Iris pigment epithelial cell (primary cell): ENCODE results near the gene EIF2B5.
"Not testable (repeated sequence)": the region's sequence is repeated elsewhere in the genome, so short reads cannot be mapped to it uniquely, and the experiment has no call there.

Experiments
- DNase-seq: peaks from one replicate; pipeline ENCODE4 v3.0.0-alpha.2; 2011; ENCODE audit warnings: low read depth

The EIF2B5 gene

DNA sequence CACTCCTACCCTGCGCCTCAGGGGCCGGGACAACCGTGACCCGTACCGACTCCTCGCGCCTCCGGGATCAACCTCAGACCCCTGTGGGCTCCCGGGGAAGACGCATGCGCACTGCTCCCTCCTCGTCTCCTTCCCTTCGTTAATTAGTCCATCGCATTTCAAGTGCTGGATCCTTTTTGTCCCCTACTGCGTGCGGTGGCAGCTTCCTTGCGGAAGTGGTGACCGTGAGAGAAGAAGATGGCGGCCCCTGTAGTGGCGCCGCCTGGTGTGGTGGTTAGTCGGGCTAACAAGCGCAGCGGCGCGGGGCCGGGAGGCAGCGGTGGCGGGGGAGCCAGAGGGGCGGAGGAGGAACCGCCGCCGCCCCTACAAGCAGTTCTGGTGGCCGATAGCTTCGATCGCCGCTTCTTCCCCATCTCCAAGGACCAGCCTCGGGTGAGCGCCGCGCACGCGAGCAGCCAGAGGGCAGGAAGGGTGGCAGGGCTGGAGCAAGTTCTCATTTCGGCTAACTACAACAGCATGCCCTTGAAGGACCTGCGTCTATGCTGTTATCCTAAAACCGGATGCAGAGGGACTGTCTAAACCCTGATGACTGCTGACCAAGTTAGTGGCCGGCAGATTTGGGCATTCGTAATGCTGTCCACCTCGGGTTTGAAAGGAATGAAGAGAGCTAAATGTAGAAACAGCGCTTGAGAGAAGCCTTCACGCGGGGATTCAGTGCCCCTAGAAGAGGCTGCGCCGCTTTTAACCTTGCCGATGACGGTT is at the start of gene EIF2B5:
Gene EIF2B5, plus strand, starts transcription at position 210 of the 762 bp plus-strand sequence. Its CDS starts 28 bp downstream, at position 238.
- peak; percentile 84 for DNase-seq

- DNase-seq = peak; percentile 86
Measured at GRCh38 chr3:184085389-184085852, 49.7 kb upstream of the EIF2B5 start.

GRCh38 chr3:184092199-184092598 is 43.0 kb upstream of the EIF2B5 start:
- DNase-seq = no peak

GRCh38 chr3:184096811-184097383 is 38.3 kb upstream of the EIF2B5 start, which contains the start of gene HTR3E:
Gene HTR3E, plus strand, starts transcription at chr3:184097064. Its CDS starts 466 bp downstream, at chr3:184097530.
- no peak for DNase-seq

- DNase-seq = no peak
Measured at GRCh38 chr3:184097556-184097955, 37.6 kb upstream of the EIF2B5 start.

- DNase-seq = no peak
Measured at GRCh38 chr3:184099806-184100686, 35.1 kb upstream of the EIF2B5 start.

GRCh38 chr3:184110316-184110725 is 24.8 kb upstream of the EIF2B5 start:
- DNase-seq = peak; percentile 71

DNA sequence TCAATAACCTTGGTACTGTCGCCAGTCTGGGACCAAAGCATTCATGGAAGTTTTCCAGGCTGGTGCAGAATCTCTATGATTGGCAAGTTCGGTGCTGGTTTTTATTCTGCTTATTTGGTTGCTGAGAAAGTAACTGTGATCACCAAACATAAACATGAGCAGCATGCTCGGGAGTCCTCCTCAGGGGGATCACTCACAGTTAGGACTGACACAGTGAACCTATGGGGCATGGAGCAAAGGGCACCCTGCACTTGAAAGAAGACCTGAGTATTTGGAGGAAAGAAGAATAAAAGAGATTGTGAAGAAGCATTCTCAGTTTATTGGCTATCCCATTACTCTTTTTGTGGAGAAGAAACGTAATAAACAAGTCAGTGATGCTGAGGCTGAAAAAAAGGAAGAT is 19.1 kb upstream of the EIF2B5 start:
- DNase-seq = no peak

GRCh38 chr3:184117636-184118035 is 17.5 kb upstream of the EIF2B5 start:
- DNase-seq = no peak

GRCh38 chr3:184121031-184121430 is 14.1 kb upstream of the EIF2B5 start:
- DNase-seq = not testable (repeated sequence)

DNA sequence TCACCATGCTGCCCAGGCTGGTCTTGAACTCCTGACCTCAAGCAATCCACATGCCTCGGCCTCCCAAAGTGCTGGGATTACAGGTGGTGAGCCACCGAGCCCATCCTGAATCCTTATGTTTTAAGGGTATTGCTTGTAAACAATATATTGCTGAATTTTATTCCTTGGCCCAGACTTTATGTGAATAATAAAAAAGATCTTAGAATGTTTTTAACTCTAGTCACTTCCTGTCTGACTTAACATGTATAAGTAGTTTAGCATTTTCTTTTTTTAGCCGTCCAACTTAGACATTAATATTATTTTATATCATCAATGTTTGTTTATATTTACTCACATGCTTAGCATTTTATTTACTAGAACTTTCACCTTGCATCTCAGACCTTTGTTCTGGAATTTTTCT is 9.2 kb upstream of the EIF2B5 start:
- peak; percentile 49 for DNase-seq

DNA sequence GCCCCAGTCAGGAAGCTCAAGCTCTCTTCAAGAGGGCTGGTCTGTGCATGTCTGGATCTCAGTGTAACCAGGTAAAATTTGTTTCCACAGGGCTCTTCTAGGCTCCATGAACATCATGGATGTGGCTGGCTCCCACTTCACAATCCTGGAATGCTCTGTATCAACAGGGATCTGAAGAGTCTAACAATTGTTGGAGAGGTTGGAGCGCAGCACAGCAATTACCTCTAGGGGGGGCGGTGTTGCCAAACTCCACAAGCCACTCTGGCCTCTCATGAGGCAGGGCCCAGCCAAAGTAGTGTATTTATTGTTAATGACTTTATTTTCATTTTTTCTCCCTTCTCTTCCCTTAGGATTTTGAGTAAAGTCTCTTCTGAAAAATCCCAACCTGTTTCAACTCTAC is 6.1 kb upstream of the EIF2B5 start:
- DNase-seq = peak; percentile 53

DNA sequence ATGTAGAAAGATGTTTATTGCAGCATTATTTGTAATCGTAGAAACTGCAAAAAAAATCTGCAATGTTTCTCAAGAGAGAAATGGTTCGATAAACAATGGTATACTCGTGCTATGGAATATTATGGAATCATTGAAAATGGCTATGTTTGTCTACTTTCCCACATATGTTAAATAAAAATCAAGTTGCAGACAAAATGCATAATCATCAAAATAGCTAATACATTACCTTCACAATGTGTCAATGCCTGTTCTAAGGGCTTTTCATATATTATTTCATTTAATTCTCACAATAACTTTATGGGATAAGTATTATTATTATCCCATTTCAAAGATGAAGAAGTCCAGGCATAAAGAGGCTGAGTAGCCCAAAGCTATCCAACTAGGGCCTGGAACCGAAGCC is 2.2 kb upstream of the EIF2B5 start:
- DNase-seq = no peak

DNA sequence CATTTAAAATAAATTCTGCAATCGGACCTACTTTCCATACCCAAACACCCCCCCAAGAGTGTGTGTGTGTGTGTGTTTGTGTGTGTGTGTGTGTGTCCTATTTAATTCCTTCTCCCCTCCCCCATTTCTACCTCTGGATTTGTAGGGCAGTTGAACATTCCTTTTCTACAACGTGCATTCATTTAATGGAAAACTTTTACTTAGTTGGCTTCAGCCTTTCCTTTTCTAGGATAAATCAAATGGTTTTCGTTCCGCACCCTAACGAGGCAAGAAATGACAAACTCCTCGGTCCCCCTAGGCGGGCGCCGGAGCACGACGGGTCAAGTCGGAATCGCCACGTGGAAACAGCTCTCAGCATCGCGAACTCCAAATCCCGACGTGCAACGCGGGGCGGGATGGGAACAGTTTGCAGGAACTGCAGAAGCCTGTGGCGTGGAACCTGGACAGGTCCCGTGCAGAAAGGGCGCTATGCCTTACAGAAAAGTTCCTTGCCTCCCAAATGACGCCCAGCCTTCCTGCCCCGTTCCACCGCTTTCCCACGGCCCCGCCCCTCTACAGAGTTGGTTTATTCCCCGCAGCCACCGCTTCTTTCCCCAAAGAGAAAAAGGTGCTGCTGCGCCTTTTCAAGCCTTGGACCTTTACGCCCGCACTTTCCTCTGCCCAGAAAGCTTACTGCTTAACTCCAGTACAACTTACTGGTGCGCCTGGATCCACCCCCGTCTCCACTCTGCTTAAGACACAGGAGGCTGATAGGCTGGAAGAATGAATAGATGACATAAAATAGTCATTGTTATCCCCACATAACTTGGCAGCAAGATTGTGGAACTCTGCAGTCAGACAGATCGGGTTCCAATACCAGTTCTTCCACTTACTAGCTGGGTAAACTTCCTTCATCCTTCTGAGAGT is 1.1 kb upstream of the EIF2B5 start:
- DNase-seq = peak; percentile 80

DNA sequence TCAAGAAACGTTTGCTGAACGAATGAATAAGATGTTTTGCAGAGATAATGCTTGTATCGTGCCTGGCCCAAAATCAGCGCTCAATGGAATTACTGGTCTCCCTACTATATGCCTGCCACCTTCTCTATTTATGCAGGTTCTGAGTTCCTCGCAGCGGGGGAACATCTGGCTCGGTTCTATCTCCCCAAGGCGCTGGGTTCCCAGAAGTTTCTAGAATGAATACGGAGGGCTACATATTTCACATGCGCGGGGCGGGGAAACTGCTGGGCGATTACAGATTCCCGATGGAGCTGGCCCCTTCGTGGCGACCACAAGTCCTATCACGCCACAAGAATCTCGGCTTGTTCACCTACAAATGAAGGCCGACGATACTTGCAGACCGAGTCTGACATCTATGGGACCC is 411 bp upstream of the EIF2B5 start:
- no peak for DNase-seq

- DNase-seq = no peak
Measured at GRCh38 chr3:184135911-184136260, 728 bp downstream of the EIF2B5 start.

GRCh38 chr3:184140436-184140835 is 5.3 kb downstream of the EIF2B5 start:
- no peak for DNase-seq

- no peak for DNase-seq
Measured at GRCh38 chr3:184142199-184142598, 7.0 kb downstream of the EIF2B5 start.

GRCh38 chr3:184143327-184143726 is 8.2 kb downstream of the EIF2B5 start:
- DNase-seq = no peak

- DNase-seq = no peak
Measured at GRCh38 chr3:184144505-184144904, 9.3 kb downstream of the EIF2B5 start.

- DNase-seq = peak; percentile 60
Measured at GRCh38 chr3:184145111-184145524, 10.0 kb downstream of the EIF2B5 start.
